HepG2 (cell line): Measurements from ENCODE around the gene PPP4R2. TPM values are rescaled to one million over a fixed set of nuclear protein-coding genes. Genes with fewer than 3 reads are reported as not detected.
A peak's percentile ranks its signal among the peaks of the same experiment; 100 is the strongest.

Source experiments
- ATAC-seq: fragments of 200-7000 bp; cut with Tn5 transposase; 3 replicates; pipeline ENCODE4 v1.9.1; 2020; ENCODE audit warnings: mild to moderate bottlenecking, moderate library complexity
- BruUV-seq: library from RNA; stranded (reverse); fragments of 400-500 nt; replicated peaks from 2 replicates; lab custom pipeline; 2021; lab: Mats Ljungman, UMichigan
- CTCF ChIA-PET: fragments of 300-600 bp; formaldehyde crosslinking; extraction: SDS; loops from one replicate; lab custom pipeline; 2021; ENCODE audit warnings: low total read pairs, inconsistent platforms, low intra/inter-chr PET ratio; lab: Yijun Ruan, JAX
- POLR2A ChIA-PET: fragments of 350-600 bp; sonication (Branson Sonifier 250); formaldehyde crosslinking; loops from one replicate; lab custom pipeline; 2020; ENCODE audit warnings: antibody characterized with exemption, inconsistent platforms; lab: Yijun Ruan, JAX
- DNase-seq: peaks from one replicate; pipeline ENCODE4 v3.0.0-alpha.2; 2015; ENCODE audit warnings: low spot score
- FAIRE-seq: peaks from 3 replicates; lab custom pipeline; 2011; peaks lifted over from hg19 to GRCh38; lab: Jason Lieb, UNC
- H2AFZ ChIP-seq: one replicate; pipeline ENCODE4 v1.6.1; 2011; ENCODE audit warnings: low read length, inconsistent platforms
- H3K27ac ChIP-seq: fragments of 300-600 bp; 3 replicates; pipeline ENCODE4 v1.8.0; 2011; ENCODE audit warnings: mixed run types, mild to moderate bottlenecking, mixed read lengths, low read length, inconsistent platforms; ENCODE audit not compliant: insufficient read depth; ENCODE audit errors: extremely low read length
- H3K27me3 ChIP-seq, 2 experiments: fragments of 200-600 bp in 1 of 2; 2 replicates in 1 of 2; 3 replicates in 1 of 2; pipeline versions ENCODE4 v1.6.0 to v1.8.0; 2011; ENCODE audit warnings: low read length in 2 of 2, mild to moderate bottlenecking in 2 of 2, moderate library complexity in 2 of 2, inconsistent platforms in 1 of 2; ENCODE audit not compliant: insufficient read depth in 2 of 2, control insufficient read depth in 1 of 2
- H3K36me3 ChIP-seq, 2 experiments: fragments of 200-600 bp in 1 of 2; replicated peaks in 1 of 2; 2 replicates in 1 of 2; 3 replicates in 1 of 2; pipeline versions ENCODE4 v1.5.1 to v1.8.0; 2011; ENCODE audit warnings: low read length in 2 of 2, inconsistent platforms in 1 of 2; ENCODE audit not compliant: insufficient read depth in 2 of 2, control insufficient read depth in 1 of 2
- H3K4me1 ChIP-seq: 2 replicates; pipeline ENCODE4 v1.5.1; 2012; ENCODE audit warnings: low read length, inconsistent platforms; ENCODE audit not compliant: insufficient read depth
- H3K4me2 ChIP-seq: 2 replicates; pipeline ENCODE4 v1.6.0; 2011; ENCODE audit warnings: low read depth, low read length, inconsistent platforms
- H3K4me3 ChIP-seq, 3 experiments: fragments of 200-600 bp in 1 of 3; sonication (generic), shearing (Covaris generic) in 1 of 3; replicated peaks in 1 of 3; 2 replicates each; pipeline ENCODE4 v1.5.1; 2011 to 2016; ENCODE audit warnings: low read length in 3 of 3, inconsistent platforms in 2 of 3, low read depth in 2 of 3, mild to moderate bottlenecking in 2 of 3, control low read depth in 1 of 3, mixed read lengths in 1 of 3; ENCODE audit not compliant: insufficient read depth in 1 of 3
- H3K79me2 ChIP-seq: one replicate; pipeline ENCODE4 v1.6.1; 2011; ENCODE audit warnings: low read length, inconsistent platforms; ENCODE audit not compliant: insufficient read depth
- H3K9ac ChIP-seq: 2 replicates; pipeline ENCODE4 v1.6.0; 2011; ENCODE audit warnings: mild to moderate bottlenecking, low read depth, low read length, inconsistent platforms; ENCODE audit not compliant: insufficient read depth
- H3K9me3 ChIP-seq: 2 replicates; pipeline ENCODE4 v1.5.1; 2012; ENCODE audit warnings: mild to moderate bottlenecking, low read length
- H4K20me1 ChIP-seq: 2 replicates; pipeline ENCODE4 v1.6.0; 2011; ENCODE audit warnings: inconsistent platforms, mild to moderate bottlenecking, low read length, moderate library complexity; ENCODE audit not compliant: insufficient read depth
- NPAS2 ChIP-seq: sonication (generic); formaldehyde crosslinking; IDR thresholded peaks from 2 replicates; pipeline ENCODE4 v1.8.0; 2022; ENCODE audit warnings: mild to moderate bottlenecking, missing genetic modification reagents, borderline replicate concordance
- ZFP36L1 ChIP-seq: sonication (generic); formaldehyde crosslinking; IDR thresholded peaks from 2 replicates; pipeline ENCODE4 v1.8.0; 2022; ENCODE audit warnings: mild to moderate bottlenecking, missing genetic modification reagents, moderate library complexity
- ZNF609 ChIP-seq: sonication (generic); formaldehyde crosslinking; IDR thresholded peaks from 2 replicates; pipeline ENCODE4 v1.4.0; 2020; ENCODE audit warnings: mild to moderate bottlenecking, missing genetic modification reagents, borderline replicate concordance
- ZNF652 ChIP-seq: IDR thresholded peaks from 2 replicates; pipeline ENCODE4 v1.6.1; 2016; ENCODE audit warnings: low read depth, borderline replicate concordance
- ZSCAN20 ChIP-seq: sonication (generic); formaldehyde crosslinking; IDR thresholded peaks from 2 replicates; pipeline ENCODE4 v1.4.0; 2020; ENCODE audit warnings: missing genetic modification reagents, mild to moderate bottlenecking, borderline replicate concordance
- whole genome bisulfite sequencing: methylation state at CpG from one replicate; pipeline ENCODE4 v1.1.6; 2017; ENCODE audit warnings: low lambda C conversion rate; 5-methylcytosine and 5-hydroxymethylcytosine counted together
- in situ Hi-C: cut with HindIII; loops from 2 replicates; pipeline ENCODE4 v1.10.0; 2017; ENCODE audit warnings: low pct_unique_long_range_greater_than_20kb; ENCODE audit not compliant: extremely low pct_ligation_motif_present
- intact Hi-C: fragments of 100-400 bp; cut with micrococcal nuclease; formaldehyde crosslinking; loops from one replicate; pipeline ENCODE4 v1.10.0; 2022; ENCODE audit not compliant: unreplicated experiment
- polyA plus RNA-seq, 8 experiments: library from polyadenylated mRNA; depleted of rRNA in 3 of 8; stranded (reverse) in 7 of 8; unstranded in 1 of 8; fragments of >200 nt; fragmentation: Illumina TruSeq in 4 of 8; extraction: Trizol in 4 of 8; gene quantifications; 2 replicates each; pipeline versions ENCODE4 v1.2.1 to v1.2.3, GENCODE V29; 2011 to 2016; ENCODE audit warnings: low read depth in 4 of 8, missing spikeins in 1 of 8, mixed read lengths in 1 of 8; ENCODE audit not compliant: insufficient read depth in 1 of 8
- total RNA-seq, 5 experiments: library from RNA; depleted of rRNA; stranded (reverse); fragments of >200 nt; fragmentation: Illumina TruSeq; extraction: Trizol; gene quantifications; 2 replicates each; pipeline ENCODE4 v1.2.3, GENCODE V29; 2016; ENCODE audit warnings: low read depth in 1 of 5

PPP4R2 gene
- total and polyA plus RNA-seq, 2 of the 13 experiments (the other 11 are each of a cell fraction or from before 2014, with no cell fraction given), result 22.3 to 161 TPM

- H3K4me2 ChIP-seq, result no peak overlapping the region
- H3K4me1 ChIP-seq, result peaks cover 78% of the 10 kb centered on the region
- no peak overlapping the region for H3K9ac ChIP-seq
- H3K36me3 ChIP-seq, result peaks cover 2 to 3% of the 10 kb centered on the region in 2 experiments; a peak in 2 of 5 replicates
- H3K27me3 ChIP-seq, result no peaks in the 10 kb centered on the region
- ChIA-PET CTCF (no interaction called here), POLR2A (no interaction called here)
- peaks cover 94% of the 10 kb centered on the region for H4K20me1 ChIP-seq
- no peak for FAIRE-seq
- WGBS, result 71% methylated on average over 2 of the region's 2 CpGs
- no peak for DNase-seq
- no TSS peak for BruUV-seq
- no peak for TF ChIP-seq ZFP36L1
- no peak for TF ChIP-seq ZSCAN20
- TF ChIP-seq NPAS2 (CRISPR knock-in tag), result no peak
- peak; percentile 81 for TF ChIP-seq ZNF652 (CRISPR knock-in tag)
- no peak for TF ChIP-seq ZNF609 (CRISPR knock-in tag)
- intact Hi-C loops (no loop called here), in situ Hi-C loops (no loop called here)
- no peaks in the 10 kb centered on the region for H3K9me3 ChIP-seq
- no peak overlapping the region for H3K27ac ChIP-seq
- peaks cover 99% of the 10 kb centered on the region for H3K79me2 ChIP-seq
- no peak overlapping the region for H3K4me3 ChIP-seq
- no peak for ATAC-seq
- no peak overlapping the region for H2AFZ ChIP-seq
Observed at GRCh38 chr3:73031573-73032103, 35.0 kb downstream of the PPP4R2 start.
